Ascending aorta (tissue), 2 donors: Measurements from ENCODE around the gene ITGA11. TPM values are rescaled to one million over a fixed set of nuclear protein-coding genes. Genes with fewer than 3 reads are reported as not detected.

Source experiments
- DNase-seq, 2 donors: peaks; one replicate each; pipeline ENCODE4 v3.0.0-alpha.2; 2019; ENCODE audit warnings: low spot score in 2 of 2
- H3K27ac ChIP-seq, 2 donors: fragments of 200-600 bp; sonication (generic); one replicate each; pipeline ENCODE4 v1.5.1; 2016 to 2017; ENCODE audit warnings: mild to moderate bottlenecking in 1 of 2
- H3K27me3 ChIP-seq: fragments of 200-600 bp; sonication (generic); one replicate; pipeline ENCODE4 v1.5.1; 2017
- H3K36me3 ChIP-seq, 2 donors: fragments of 200-600 bp; sonication (generic); one replicate each; pipeline ENCODE4 v1.5.1; 2016
- H3K4me1 ChIP-seq, 2 donors: fragments of 200-600 bp; sonication (generic); one replicate each; pipeline ENCODE4 v1.5.1; 2016 to 2017; ENCODE audit warnings: mild to moderate bottlenecking in 1 of 2
- H3K4me3 ChIP-seq, 2 donors: fragments of 200-600 bp; sonication (generic); one replicate each; pipeline ENCODE4 v1.5.1; 2016 to 2017; ENCODE audit warnings: mild to moderate bottlenecking in 1 of 2
- H3K9me3 ChIP-seq, 2 donors: fragments of 200-600 bp; sonication (generic); one replicate each; pipeline ENCODE4 v1.5.1; 2016
- intact Hi-C: fragments of 100-400 bp; cut with DNase I; formaldehyde crosslinking; loops from one replicate; pipeline ENCODE4 v1.15.1; 2023
- total RNA-seq: library from RNA; depleted of rRNA; stranded (reverse); fragments of >200 nt; gene quantifications from one replicate; pipeline ENCODE4 v1.1.0, GENCODE V29; 2016
- TF ChIP-seq, protein P1 (sequence below), 3 experiments: fragments of 200-600 bp in 2 of 3; fragments of 450-650 bp in 1 of 3; sonication (generic) in 2 of 3; IDR thresholded peaks; one replicate each; pipeline ENCODE4 v1.5.1; 2016 to 2019; ENCODE audit warnings: antibody characterized with exemption in 3 of 3, mild to moderate bottlenecking in 1 of 3, moderate library complexity in 1 of 3

ITGA11 gene
- total RNA-seq, 1 donor from 2014 or later = 136 TPM

DNA sequence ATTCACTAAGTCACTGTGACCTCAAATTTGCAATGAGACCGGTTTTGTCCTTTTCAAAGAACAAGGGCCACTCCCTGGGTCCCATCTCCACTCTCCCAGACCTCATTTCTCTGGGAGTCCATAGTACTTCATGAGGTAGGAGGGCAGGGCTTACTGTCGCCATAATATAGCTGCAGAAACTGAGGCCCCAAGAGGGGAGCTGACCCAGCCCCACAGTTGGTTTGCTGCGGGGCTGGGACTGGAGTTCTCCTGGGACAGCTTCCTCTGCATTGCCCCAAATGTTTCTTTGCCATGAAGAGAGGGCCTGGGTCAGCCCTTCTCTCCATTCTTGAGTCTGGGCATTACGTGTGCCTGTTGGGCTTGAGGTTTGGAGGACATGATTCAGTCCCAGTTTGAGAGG is 60.1 kb downstream of the ITGA11 start:
- Histone ChIP-seq H3K36me3 (peaks cover 0 to 33% of the 10 kb centered on the region in 2 donors), H3K27ac (peak overlapping the region; percentile 96), H3K4me3 (no peak overlapping the region), H3K9me3 (no peaks in the 10 kb centered on the region), H3K27me3 (no peaks in the 10 kb centered on the region), H3K4me1 (peaks cover 3 to 46% of the 10 kb centered on the region in 2 donors)
- DNase-seq = no peak
- TF ChIP-seq, protein P1, sequence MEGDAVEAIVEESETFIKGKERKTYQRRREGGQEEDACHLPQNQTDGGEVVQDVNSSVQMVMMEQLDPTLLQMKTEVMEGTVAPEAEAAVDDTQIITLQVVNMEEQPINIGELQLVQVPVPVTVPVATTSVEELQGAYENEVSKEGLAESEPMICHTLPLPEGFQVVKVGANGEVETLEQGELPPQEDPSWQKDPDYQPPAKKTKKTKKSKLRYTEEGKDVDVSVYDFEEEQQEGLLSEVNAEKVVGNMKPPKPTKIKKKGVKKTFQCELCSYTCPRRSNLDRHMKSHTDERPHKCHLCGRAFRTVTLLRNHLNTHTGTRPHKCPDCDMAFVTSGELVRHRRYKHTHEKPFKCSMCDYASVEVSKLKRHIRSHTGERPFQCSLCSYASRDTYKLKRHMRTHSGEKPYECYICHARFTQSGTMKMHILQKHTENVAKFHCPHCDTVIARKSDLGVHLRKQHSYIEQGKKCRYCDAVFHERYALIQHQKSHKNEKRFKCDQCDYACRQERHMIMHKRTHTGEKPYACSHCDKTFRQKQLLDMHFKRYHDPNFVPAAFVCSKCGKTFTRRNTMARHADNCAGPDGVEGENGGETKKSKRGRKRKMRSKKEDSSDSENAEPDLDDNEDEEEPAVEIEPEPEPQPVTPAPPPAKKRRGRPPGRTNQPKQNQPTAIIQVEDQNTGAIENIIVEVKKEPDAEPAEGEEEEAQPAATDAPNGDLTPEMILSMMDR (IDR thresholded peaks at IDR 0.05) = no peak
- intact Hi-C loops = no loop called here

DNA sequence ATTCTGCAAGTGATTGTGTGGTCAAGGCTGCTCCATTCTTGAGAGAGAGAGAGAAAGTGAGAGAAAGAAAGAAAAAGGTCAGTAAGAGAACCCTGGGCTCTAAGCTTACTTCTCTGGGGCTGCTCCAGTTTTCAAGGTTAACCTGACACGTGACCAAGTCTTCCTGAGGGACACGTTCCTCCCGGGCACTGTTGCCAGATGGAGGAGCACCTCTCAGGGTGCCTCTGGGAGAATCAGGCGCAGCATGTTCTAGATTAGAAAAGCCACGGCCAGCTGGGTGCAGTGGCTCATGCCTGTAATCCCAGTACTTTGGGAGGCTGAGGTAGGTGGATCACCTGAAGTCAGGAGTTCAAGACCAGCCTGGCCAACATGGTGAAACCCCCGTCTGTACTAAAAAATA is 60.8 kb downstream of the ITGA11 start:
- peaks cover 3 to 53% of the 10 kb centered on the region in 2 donors for H3K4me1 ChIP-seq

DNA sequence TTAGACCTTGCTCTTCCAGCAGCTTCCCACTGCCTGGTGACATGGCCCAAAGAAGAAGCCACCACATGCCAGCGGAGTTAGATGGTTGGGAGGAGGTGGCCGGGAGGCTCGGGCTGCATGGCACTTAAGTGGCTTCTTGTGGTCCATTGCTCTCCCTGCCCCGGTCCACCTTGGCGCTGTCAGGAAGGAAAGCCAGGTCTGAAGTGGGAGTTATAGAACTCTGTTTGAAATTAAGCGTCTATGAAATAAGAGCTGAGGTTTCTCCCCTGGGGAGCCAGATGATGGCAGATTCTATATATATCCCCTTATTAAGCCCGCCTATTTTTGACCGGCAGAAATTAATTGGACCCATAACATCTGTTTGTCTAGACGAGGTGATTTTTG is 61.2 kb downstream of the ITGA11 start:
- intact Hi-C loops = no loop called here
- peaks cover 4 to 57% of the 10 kb centered on the region in 2 donors for H3K4me1 ChIP-seq
- no peaks in the 10 kb centered on the region for H3K27me3 ChIP-seq
- TF ChIP-seq, protein P1 (IDR thresholded peaks at IDR 0.05) = no peak
- DNase-seq = peak in 1 of 2 donors; percentile 62
- H3K4me3 ChIP-seq = no peak overlapping the region
- H3K9me3 ChIP-seq = no peaks in the 10 kb centered on the region
- peak overlapping the region; percentile 96 for H3K27ac ChIP-seq
- peaks cover 0 to 33% of the 10 kb centered on the region in 2 donors for H3K36me3 ChIP-seq

More for the DNA sequence above, 60.8 kb downstream of the ITGA11 start:
- no peaks in the 10 kb centered on the region for H3K9me3 ChIP-seq
- peaks cover 0 to 33% of the 10 kb centered on the region in 2 donors for H3K36me3 ChIP-seq
- intact Hi-C loops = no loop called here
- DNase-seq = peak in 1 of 2 donors; percentile 63
- no peak overlapping the region for H3K4me3 ChIP-seq
- TF ChIP-seq, protein P1 (IDR thresholded peaks at IDR 0.05) = no peak
- no peaks in the 10 kb centered on the region for H3K27me3 ChIP-seq
- peak overlapping the region; percentile 96 for H3K27ac ChIP-seq

DNA sequence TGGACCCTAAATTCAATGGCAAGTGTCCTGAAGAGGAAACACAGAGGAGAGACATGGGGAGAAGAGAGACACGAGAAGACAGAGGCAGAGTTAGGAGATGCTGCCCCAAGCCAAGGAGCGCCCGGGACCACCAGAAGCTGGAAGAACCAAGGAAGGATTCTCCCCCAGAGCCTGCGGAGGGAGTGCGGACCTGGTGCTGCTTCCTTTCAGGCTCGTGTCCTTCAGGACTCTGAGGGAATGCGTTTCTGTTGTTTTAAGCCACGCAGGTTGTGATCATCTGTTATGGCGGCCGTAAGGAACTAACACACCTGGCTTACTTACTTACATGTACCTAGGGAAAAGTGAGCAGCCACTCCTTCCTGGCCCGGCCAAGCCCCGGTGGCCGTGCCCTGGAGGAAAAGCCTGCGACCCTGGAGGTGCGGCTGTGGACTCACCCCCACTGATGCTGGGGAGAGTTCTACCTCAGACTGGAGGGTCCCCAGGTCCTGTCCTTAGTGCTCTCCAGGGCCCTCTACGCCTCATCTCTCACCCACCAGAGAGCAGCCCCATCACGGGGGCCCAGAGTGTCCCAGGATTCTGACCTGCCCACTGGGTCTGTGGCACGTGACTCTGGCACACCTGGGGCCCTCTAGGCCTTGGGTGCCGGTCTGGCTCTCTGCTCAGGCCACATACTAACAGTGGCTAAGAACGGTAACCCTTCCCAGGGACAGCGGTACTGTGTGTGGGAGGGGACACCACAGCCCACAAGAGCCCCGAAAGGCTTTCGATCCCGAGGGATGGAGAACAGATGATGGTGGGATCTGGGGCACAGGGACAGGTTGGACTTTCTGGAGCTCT is 61.8 kb downstream of the ITGA11 start:
- peak in 1 of 2 donors; percentile 63 for DNase-seq
- intact Hi-C loops = loop anchor here (5.0 kb wide), 2 partner anchors 52 to 167 kb away; no protein-coding TSS in a partner anchor
- H3K4me1 ChIP-seq = peaks cover 7 to 63% of the 10 kb centered on the region in 2 donors
- no peaks in the 10 kb centered on the region for H3K27me3 ChIP-seq
- H3K36me3 ChIP-seq = peaks cover 0 to 33% of the 10 kb centered on the region in 2 donors
- TF ChIP-seq, protein P1 (IDR thresholded peaks at IDR 0.05) = no peak
- no peaks in the 10 kb centered on the region for H3K9me3 ChIP-seq
- no peak overlapping the region for H3K4me3 ChIP-seq
- H3K27ac ChIP-seq = peak overlapping the region; percentile 96

DNA sequence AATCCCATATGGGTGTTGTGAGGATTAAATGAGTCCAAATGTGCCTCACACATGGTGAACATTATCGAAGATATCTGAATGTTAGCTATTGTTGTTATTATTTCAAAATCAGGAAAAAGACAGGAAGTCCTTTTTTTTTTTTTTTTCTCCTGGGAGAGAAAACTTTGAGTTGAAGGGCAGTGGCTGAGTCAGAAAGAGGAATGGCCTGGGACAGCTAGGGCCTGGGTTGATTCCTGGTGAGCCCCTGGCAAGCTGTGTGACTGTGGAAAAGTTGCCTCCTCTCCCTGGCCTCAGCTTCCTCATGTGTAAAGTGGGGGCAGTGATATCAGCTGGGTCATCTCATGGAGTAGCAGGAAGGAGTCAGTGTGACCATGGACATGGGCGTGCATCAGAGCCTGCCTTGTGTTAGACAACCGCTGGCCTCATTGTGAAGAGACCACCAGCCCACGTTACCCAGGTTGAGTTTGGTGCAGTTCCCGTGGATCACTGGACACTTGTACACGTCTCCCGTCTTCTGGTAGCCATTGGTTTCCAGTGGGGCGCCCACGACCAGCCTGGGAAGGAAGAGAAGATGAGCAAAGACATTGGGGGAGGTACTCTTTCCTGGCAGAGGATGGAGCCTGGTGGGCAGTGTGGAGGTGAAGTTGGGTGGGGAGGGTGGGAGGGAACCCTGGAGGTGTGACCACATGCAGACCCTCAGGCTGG is 63.1 kb downstream of the ITGA11 start:
- peak overlapping the region; percentile 96 for H3K27ac ChIP-seq
- no peak for DNase-seq
- H3K27me3 ChIP-seq = no peaks in the 10 kb centered on the region
- TF ChIP-seq, protein P1 (IDR thresholded peaks at IDR 0.05) = no peak
- no peaks in the 10 kb centered on the region for H3K9me3 ChIP-seq
- intact Hi-C loops = loop anchor here (5.0 kb wide), 2 partner anchors 53 to 168 kb away; no protein-coding TSS in a partner anchor
- no peak overlapping the region for H3K4me3 ChIP-seq
- peaks cover 0 to 33% of the 10 kb centered on the region in 2 donors for H3K36me3 ChIP-seq
- peaks cover 17 to 72% of the 10 kb centered on the region in 2 donors for H3K4me1 ChIP-seq
